RWPE1 (cell line): ENCODE data around the gene NFIX.

Experiments
- CTCF ChIA-PET: fragments of 350-600 bp; sonication (Branson Sonifier 250); formaldehyde crosslinking; extraction: SDS; loops from one replicate; lab custom pipeline; 2021; lab: Yijun Ruan, JAX
- POLR2A ChIA-PET: fragments of 400-600 bp; formaldehyde crosslinking; extraction: SDS; loops from one replicate; lab custom pipeline; 2020; ENCODE audit warnings: antibody characterized with exemption; ENCODE audit not compliant: low non-redundant PET; lab: Yijun Ruan, JAX
- DNase-seq: peaks from one replicate; pipeline ENCODE4 v3.0.0; 2012; ENCODE audit warnings: low spot score
- H3K27ac ChIP-seq: fragments of 450-650 bp; 2 replicates; pipeline ENCODE4 v1.5.1; 2017
- TF ChIP-seq, protein P1 (sequence below): fragments of 450-650 bp; conservative IDR thresholded peaks from 2 replicates; pipeline ENCODE4 v1.5.1; 2017; ENCODE audit warnings: low read depth, mild to moderate bottlenecking

The NFIX gene

DNA sequence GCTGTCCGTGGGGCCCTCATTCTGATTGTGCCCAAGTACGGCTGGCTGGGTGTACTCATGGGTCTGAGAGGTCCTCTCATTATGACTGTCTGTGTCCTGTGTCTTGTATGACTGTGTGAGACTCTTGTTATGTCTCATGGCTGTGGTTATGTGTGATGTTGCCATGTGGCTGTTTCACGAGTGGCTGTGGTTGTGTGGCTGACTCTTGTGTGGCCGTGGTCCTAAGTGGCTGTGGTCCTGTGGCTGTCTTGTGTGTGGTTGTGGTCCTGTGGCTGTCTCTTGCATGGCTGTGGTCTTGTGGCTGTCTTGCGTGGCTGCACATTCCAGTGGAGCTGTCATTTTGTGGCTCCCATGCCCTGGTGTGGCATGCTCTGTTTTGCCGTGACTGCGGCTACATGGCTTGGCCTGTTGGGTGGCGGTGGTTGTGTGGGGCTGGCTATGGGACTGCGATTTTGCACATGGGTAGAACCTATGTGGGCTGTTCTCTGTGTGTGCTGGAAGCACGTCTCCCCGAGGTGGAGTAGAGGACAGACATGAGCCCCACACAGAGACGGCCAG lies 104.8 kb downstream of the NFIX start:
- H3K27ac ChIP-seq, result peak overlapping the region; percentile 42
- TF ChIP-seq, protein P1, sequence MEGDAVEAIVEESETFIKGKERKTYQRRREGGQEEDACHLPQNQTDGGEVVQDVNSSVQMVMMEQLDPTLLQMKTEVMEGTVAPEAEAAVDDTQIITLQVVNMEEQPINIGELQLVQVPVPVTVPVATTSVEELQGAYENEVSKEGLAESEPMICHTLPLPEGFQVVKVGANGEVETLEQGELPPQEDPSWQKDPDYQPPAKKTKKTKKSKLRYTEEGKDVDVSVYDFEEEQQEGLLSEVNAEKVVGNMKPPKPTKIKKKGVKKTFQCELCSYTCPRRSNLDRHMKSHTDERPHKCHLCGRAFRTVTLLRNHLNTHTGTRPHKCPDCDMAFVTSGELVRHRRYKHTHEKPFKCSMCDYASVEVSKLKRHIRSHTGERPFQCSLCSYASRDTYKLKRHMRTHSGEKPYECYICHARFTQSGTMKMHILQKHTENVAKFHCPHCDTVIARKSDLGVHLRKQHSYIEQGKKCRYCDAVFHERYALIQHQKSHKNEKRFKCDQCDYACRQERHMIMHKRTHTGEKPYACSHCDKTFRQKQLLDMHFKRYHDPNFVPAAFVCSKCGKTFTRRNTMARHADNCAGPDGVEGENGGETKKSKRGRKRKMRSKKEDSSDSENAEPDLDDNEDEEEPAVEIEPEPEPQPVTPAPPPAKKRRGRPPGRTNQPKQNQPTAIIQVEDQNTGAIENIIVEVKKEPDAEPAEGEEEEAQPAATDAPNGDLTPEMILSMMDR, result no peak
- DNase-seq, result no peak
- CTCF ChIA-PET, result interaction anchor here (2.0 to 2.7 kb wide), 2 partner anchors 116 to 122 kb away, joined by 4 to 10 read pairs; no protein-coding TSS in a partner anchor
- POLR2A ChIA-PET, result no interaction called here

DNA sequence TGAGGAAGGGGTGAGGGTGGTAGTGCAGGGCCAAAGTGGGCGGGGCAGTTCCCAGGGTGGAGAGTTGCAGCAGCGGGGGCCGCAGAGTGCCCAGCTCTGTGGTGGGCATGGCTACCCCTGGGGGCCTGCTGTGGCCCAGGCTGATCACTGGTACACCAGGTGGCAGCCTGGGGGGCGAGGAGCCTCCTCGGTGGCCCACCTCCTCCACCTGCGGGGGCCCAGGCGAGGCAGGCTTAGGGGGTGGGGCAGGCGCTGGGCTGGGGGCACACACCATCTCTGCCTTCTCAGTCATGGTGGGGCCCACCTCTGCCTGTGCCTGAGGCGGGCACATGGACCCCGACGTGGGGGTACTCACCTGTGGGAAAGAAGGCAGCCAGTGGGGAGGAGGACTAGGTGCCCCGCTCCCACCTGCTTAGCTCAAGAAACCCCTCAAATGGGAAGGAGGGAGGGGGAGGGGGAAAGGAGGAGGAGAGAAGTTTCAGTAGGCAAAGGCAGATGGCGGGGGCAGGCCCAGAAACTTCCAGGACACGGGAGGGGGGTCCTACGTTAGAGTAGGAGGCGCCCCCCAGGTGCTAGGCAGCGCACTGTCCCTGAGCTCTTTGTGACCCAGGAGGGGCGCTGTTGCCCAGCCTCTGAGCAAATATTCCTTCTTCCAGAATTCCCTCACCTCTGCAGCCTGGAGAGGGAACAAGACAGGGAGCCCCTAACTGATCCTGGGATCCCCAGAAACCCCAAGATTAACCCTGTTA lies 105.7 kb downstream of the NFIX start:
- DNase-seq, result no peak
- POLR2A ChIA-PET, result no interaction called here
- H3K27ac ChIP-seq, result peak overlapping the region; percentile 51
- TF ChIP-seq, protein P1, result no peak
- CTCF ChIA-PET, result interaction anchor here (0.5 to 2.7 kb wide), 5 partner anchors 15 to 162 kb away, joined by 3 to 10 read pairs (median 5); no protein-coding TSS in a partner anchor

DNA sequence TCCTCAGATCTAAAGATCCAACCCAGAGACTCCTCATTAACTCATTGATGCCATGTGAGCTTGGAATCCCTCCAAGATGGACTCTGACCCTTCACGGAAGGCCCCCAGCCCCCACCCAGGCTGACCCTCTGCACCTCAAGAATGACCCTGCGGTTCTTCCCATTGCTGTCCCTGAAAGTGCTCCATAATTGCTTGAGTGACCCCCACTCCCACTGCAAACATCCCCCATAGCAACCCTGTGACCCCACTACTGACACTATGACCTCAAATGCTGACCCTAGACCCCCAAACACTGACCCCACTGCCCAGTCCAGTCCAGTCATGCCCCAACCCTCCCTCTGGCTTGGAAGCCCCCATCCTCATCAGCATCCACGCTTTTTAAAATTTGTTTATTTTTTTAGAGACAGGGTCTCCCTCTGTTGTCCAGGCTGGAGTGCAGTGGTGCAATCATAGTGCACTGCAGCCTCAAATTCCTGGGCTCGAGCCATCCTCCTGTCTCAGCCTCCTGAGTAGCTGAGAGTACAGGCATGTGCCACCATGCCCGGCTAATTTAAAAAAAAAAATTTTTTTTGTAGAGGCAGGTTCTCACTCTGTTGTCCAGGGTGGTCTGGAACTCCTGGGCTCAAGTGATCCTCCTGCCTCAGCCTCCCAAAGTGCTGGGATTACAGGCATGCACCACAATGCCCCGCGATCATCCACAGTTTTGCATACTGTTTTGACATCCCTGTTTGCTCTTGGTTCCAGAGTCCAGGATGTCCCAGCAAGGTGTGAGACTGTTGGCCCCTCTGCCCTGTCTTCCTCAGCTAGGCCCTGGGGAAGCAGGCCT lies 106.5 kb downstream of the NFIX start:
- CTCF ChIA-PET, result interaction anchor here (0.5 to 2.7 kb wide), 4 partner anchors 14 to 124 kb away, joined by 3 to 10 read pairs (median 6); no protein-coding TSS in a partner anchor
- peak overlapping the region; percentile 51 for H3K27ac ChIP-seq
- POLR2A ChIA-PET, result no interaction called here

DNA sequence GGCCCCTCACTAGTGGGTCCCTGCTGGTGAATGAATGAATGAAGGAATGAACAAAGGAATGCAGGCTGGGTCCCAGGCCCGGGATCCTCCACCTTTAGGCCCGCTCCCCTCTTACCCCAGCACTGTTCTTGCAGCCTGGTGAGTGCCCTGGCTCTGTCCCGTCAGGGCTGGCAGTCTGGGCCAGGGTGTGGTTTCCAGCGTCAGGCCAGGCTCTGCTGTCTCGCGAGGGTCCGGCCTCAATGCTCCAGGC lies 107.1 kb downstream of the NFIX start:
- no peak for DNase-seq
- TF ChIP-seq, protein P1, result no peak
- peak overlapping the region; percentile 51 for H3K27ac ChIP-seq
- ChIA-PET POLR2A (no interaction called here), CTCF (interaction anchor here (2.0 kb wide), 1 partner anchor 119 kb away, joined by 4 read pairs; no protein-coding TSS in a partner anchor)

More for the DNA sequence above, 106.5 kb downstream of the NFIX start:
- DNase-seq, result no peak
- TF ChIP-seq, protein P1, result no peak

DNA sequence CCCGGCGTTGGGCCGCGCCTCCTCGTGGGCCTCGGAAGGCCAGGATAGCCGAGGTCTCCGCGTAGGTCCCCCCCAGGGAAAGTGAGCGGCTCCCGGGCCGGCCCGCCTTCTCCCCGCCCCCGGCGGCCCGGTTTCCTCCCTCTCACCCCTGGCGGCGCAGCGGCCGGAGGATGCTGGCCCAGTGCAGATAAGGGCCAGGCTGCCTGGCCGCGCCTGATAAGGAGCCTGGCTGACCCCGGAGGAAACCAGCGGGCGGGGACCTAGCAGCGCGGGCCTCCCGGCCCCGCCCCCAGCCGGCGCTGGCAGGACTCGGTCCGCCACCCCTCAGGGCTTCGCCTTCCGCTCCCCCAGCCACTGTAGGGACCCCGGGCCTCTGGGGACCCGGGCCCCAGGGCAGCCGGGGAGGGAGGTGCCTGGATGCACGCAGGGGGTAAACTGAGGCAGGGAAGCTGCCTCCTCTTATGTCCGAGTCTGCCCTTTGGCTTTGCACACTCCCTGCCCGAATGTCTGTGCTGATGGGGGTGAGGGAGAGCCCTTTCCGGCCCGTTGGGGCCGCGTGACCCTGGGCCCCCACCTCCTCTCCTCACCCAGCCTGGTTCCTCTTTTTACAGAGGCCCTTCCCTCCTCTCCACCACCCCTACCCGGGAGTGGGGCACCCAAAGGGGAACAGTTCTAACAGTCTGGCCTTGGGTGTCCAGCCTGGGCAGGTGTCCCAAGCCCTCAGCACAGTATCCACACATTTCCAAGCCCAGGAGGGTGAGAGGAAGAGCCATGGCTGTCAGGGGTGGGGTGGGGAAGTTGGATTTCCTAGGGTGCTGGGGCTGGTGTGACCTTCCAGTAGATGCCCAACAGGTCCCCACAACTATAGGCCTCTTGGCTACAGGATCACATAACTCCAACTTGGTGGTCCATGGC lies 107.6 kb downstream of the NFIX start, which contains the start of gene LYL1:
Gene LYL1, minus strand, starts transcription at position 193 of the 915 bp plus-strand sequence. CDS start 1,687 bp downstream, outside the sequence.
- CTCF ChIA-PET, result interaction anchor here (0.6 kb wide), 1 partner anchor 174 kb away, joined by 3 read pairs; no protein-coding TSS in a partner anchor
- POLR2A ChIA-PET, result no interaction called here
- no peak for DNase-seq
- TF ChIP-seq, protein P1, result no peak
- peak within 1 kb of the TSS; percentile 51 for H3K27ac ChIP-seq
